GM23248 (cell line): ENCODE data around the gene SHISAL2B. TPM values are rescaled to one million over a fixed set of nuclear protein-coding genes. Genes with fewer than 3 reads are reported as not detected.

Source experiments
- DNase-seq: peaks from one replicate; pipeline ENCODE4 v3.0.0-alpha.2; 2015
- H2AFZ ChIP-seq: fragments of 200-600 bp; sonication (generic); 2 replicates; pipeline ENCODE4 v1.6.1; 2016; ENCODE audit warnings: antibody characterized with exemption
- H3F3A ChIP-seq: fragments of 200-600 bp; sonication (generic); 2 replicates; pipeline ENCODE4 v1.6.1; 2016; ENCODE audit warnings: mild to moderate bottlenecking, antibody characterized with exemption, mixed run types; ENCODE audit not compliant: insufficient read depth
- H3K27ac ChIP-seq: fragments of 200-600 bp; sonication (generic); 2 replicates; pipeline ENCODE4 v1.5.1; 2016; ENCODE audit warnings: mild to moderate bottlenecking
- H3K27me3 ChIP-seq: fragments of 200-600 bp; sonication (generic); replicated peaks from 2 replicates; pipeline ENCODE4 v1.6.1; 2016; ENCODE audit warnings: mild to moderate bottlenecking; ENCODE audit not compliant: insufficient read depth
- H3K36me3 ChIP-seq: fragments of 200-600 bp; sonication (generic); 2 replicates; pipeline ENCODE4 v1.6.1; 2016; ENCODE audit warnings: low read depth, mild to moderate bottlenecking
- H3K4me1 ChIP-seq: fragments of 200-600 bp; sonication (generic); 2 replicates; pipeline ENCODE4 v1.6.1; 2016; ENCODE audit warnings: mild to moderate bottlenecking; ENCODE audit not compliant: insufficient read depth
- H3K4me2 ChIP-seq: fragments of 200-600 bp; sonication (generic); one replicate; pipeline ENCODE4 v1.6.1; 2016; ENCODE audit warnings: mild to moderate bottlenecking; ENCODE audit not compliant: unreplicated experiment
- H3K4me3 ChIP-seq: fragments of 200-600 bp; sonication (generic); 2 replicates; pipeline ENCODE4 v1.5.1; 2016; ENCODE audit warnings: mild to moderate bottlenecking
- H3K79me2 ChIP-seq: fragments of 200-600 bp; sonication (generic); 2 replicates; pipeline ENCODE4 v1.6.1; 2016; ENCODE audit warnings: mild to moderate bottlenecking; ENCODE audit not compliant: insufficient read depth
- H3K9ac ChIP-seq: fragments of 200-600 bp; sonication (generic); 2 replicates; pipeline ENCODE4 v1.6.1; 2016; ENCODE audit warnings: mild to moderate bottlenecking
- H3K9me2 ChIP-seq: fragments of 200-600 bp; sonication (generic); 2 replicates; pipeline ENCODE4 v1.6.1; 2016; ENCODE audit warnings: mixed run types, mild to moderate bottlenecking, moderate library complexity; ENCODE audit not compliant: insufficient read depth
- H3K9me3 ChIP-seq: fragments of 200-600 bp; sonication (generic); one replicate; pipeline ENCODE4 v1.6.1; 2017; ENCODE audit warnings: low read depth
- H4K20me1 ChIP-seq: fragments of 200-600 bp; sonication (generic); 2 replicates; pipeline ENCODE4 v1.6.0; 2016; ENCODE audit not compliant: insufficient read depth
- EZH2 ChIP-seq: fragments of 200-600 bp; sonication (generic); IDR thresholded peaks from 2 replicates; pipeline ENCODE4 v1.6.1; 2018; ENCODE audit warnings: antibody characterized with exemption, mild to moderate bottlenecking; ENCODE audit not compliant: insufficient read depth, poor library complexity, severe bottlenecking
- EZH2phosphoT487 ChIP-seq: fragments of 200-600 bp; sonication (generic); IDR thresholded peaks from 2 replicates; pipeline ENCODE4 v1.6.1; 2018; ENCODE audit warnings: antibody characterized with exemption, moderate library complexity, mild to moderate bottlenecking, low read depth; ENCODE audit not compliant: insufficient read depth
- WGBS, 2 experiments: methylation state at CpG; one replicate each; pipeline ENCODE4 v1.1.6; 2015 to 2017; ENCODE audit warnings: low lambda C conversion rate in 2 of 2, low coverage in 1 of 2; ENCODE audit errors: missing lambda C conversion rate in 2 of 2; 5-methylcytosine and 5-hydroxymethylcytosine counted together
- in situ Hi-C: fragments of 300-500 bp; cut with MboI; formaldehyde crosslinking; loops from 2 replicates; pipeline ENCODE4 v1.15.0; 2020
- polyA plus RNA-seq: library from polyadenylated mRNA; unstranded; fragments of >200 nt; fragmentation: Nextera tagmentation; extraction: Ambion mirVana; gene quantifications from 2 replicates; pipeline ENCODE4 v1.2.1, GENCODE V29; 2016
- total RNA-seq: library from RNA; depleted of rRNA; stranded (reverse); fragments of >200 nt; shearing (Covaris generic); gene quantifications from 2 replicates; pipeline ENCODE4 v1.2.3, GENCODE V29; 2014

The SHISAL2B gene
- total and polyA plus RNA-seq, 2 experiments from 2014 or later: not detected

DNA sequence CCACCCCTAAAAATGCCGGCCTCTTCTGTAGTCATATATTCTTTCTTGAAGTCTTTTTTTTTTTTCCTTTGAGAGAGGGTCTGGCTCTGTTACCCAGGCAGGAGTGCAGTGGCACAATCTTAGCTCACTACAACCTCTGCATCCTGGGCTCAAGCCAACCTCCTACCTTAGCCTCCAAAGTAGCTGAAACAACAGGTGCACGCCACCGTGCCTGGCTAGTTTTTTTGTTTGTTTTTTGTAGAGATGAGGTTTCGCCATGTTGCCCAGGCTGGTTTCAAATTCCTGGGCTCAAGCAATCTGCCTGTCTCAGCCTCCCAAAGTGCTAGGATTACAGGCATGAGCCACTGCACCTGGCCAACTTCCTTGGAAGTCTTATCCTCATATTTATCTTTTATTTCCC is 59.1 kb downstream of the SHISAL2B start:
- H2AFZ ChIP-seq: no peak overlapping the region
- no peaks in the 10 kb centered on the region for H4K20me1 ChIP-seq
- no peaks in the 10 kb centered on the region for H3K9me3 ChIP-seq

DNA sequence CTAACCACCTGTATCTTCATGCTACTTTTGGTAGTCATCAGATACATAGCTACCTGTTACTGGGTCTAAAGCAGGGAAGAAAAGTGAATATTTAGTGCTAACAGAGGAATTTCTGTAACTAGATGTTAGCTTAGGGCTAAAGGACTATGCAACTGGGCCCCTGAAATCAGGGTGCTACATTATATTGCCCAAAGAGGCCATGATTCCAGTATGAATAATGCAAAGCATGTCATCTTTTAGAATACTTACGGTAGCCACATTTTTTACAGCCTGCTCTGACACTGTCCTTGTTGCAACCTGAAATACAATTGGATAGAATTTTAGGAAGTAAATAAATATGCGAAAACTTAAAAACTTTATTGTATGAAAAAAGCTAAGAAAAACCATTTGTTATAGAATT is 63.8 kb downstream of the SHISAL2B start:
- in situ Hi-C loops: no loop called here
- H2AFZ ChIP-seq: no peak overlapping the region
- no peaks in the 10 kb centered on the region for H3K4me1 ChIP-seq
- no peak overlapping the region for H3K4me2 ChIP-seq
- H3K4me3 ChIP-seq: no peak overlapping the region
- H3K27ac ChIP-seq: no peak overlapping the region
- no peak for TF ChIP-seq EZH2
- H4K20me1 ChIP-seq: no peaks in the 10 kb centered on the region
- peaks cover 10% of the 10 kb centered on the region; the same call in 1 of the 2 replicates for H3K36me3 ChIP-seq
- peaks cover 81% of the 10 kb centered on the region for H3K79me2 ChIP-seq
- H3K9ac ChIP-seq: no peak overlapping the region
- no peaks in the 10 kb centered on the region for H3F3A ChIP-seq
- DNase-seq: no peak
- no peaks in the 10 kb centered on the region for H3K9me3 ChIP-seq
- no peaks in the 10 kb centered on the region for H3K27me3 ChIP-seq
- WGBS, 2 experiments: 99 to 100% methylated on average over 2 of the region's 2 CpGs
- no peaks in the 10 kb centered on the region for H3K9me2 ChIP-seq

More for the DNA sequence above, 59.1 kb downstream of the SHISAL2B start:
- Histone ChIP-seq H3K4me1 (0 out of 2 replicates have a peak, but pooled peaks cover 5% of the 10 kb centered on the region), H3K36me3 (peaks cover 10% of the 10 kb centered on the region; the same call in 1 of the 2 replicates), H3K27ac (no peak overlapping the region), H3K9me2 (no peaks in the 10 kb centered on the region), H3K4me3 (no peak overlapping the region), H3K79me2 (peaks cover 67% of the 10 kb centered on the region), H3K27me3 (no peaks in the 10 kb centered on the region), H3K9ac (no peak overlapping the region), H3K4me2 (no peak overlapping the region), H3F3A (no peaks in the 10 kb centered on the region)
- 93 to 98% methylated on average over 4 of the region's 4 CpGs for WGBS, 2 experiments
- in situ Hi-C loops: no loop called here
- no peak for DNase-seq
- no peak for TF ChIP-seq EZH2phosphoT487
- no peak for TF ChIP-seq EZH2

DNA sequence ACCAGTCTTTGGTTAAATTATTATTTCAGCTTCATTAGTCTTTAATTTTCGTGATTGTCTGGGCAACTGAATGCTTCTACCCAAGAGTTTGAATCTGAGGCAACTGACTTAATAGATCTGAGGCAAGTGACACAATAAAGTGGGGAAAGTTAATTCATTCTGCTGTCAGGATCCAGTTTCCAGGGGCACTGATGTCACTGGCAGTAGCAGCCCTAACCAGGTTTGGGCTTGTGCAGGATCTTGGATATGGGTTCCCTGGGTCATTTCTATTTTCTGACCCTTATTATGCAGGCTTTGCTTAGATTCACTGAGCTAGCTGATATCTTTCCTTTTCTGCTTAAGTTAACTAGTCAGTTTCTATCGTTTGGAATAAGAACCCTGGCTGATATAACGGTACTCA is 68.6 kb downstream of the SHISAL2B start:
- no peak overlapping the region for H3K9ac ChIP-seq
- in situ Hi-C loops: no loop called here
- WGBS, 2 experiments: 65 to 69% methylated on average over 3 of the region's 3 CpGs
- 0 out of 2 replicates have a peak, but pooled peaks cover 4% of the 10 kb centered on the region for H4K20me1 ChIP-seq
- no peak for DNase-seq
- H3K4me3 ChIP-seq: no peak overlapping the region
- TF ChIP-seq EZH2phosphoT487 (no peak), EZH2 (no peak)
- no peak overlapping the region for H3K27ac ChIP-seq
- H3K4me2 ChIP-seq: no peak overlapping the region
- no peaks in the 10 kb centered on the region for H3K9me2 ChIP-seq
- no peaks in the 10 kb centered on the region for H3F3A ChIP-seq
- no peaks in the 10 kb centered on the region for H3K9me3 ChIP-seq
- H3K79me2 ChIP-seq: peaks cover 100% of the 10 kb centered on the region
- no peak overlapping the region for H2AFZ ChIP-seq
- H3K27me3 ChIP-seq: no peaks in the 10 kb centered on the region
- no peaks in the 10 kb centered on the region for H3K4me1 ChIP-seq
- no peaks in the 10 kb centered on the region for H3K36me3 ChIP-seq

DNA sequence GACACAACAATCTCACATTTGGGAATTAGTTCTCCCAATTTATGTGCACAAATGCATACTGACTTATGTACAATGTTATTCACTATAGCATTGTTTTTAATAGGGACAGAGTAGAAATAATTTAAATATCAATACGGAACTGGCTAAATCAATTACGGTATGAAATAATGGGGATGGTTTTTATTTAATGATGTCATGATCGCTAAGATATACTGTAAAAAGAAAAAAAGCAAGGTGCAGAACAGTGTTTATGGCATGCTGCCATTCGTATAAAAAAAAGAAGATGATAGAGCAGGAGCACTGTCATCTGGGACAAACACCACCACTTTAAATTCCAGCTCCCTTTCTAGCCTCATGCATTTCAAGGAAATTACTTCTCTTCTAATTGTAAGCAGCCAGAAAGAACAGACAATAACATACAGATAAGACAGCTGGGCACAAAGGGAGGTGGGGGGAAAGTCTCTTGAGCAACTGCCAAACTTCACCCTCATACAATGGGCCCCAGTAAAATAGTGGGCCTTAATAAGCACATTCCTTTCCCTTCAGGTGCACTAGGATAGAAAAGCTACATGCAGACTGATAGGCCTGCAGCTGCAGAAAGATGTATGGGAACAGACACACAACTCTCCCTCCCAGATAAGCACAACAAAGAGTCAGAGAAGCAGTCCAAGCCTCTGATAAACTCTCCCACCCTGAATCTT is 69.8 kb downstream of the SHISAL2B start:
- no peaks in the 10 kb centered on the region for H3K4me1 ChIP-seq
- TF ChIP-seq EZH2phosphoT487: no peak
- H3K79me2 ChIP-seq: peaks cover 100% of the 10 kb centered on the region
- no peaks in the 10 kb centered on the region for H3K36me3 ChIP-seq
- no peaks in the 10 kb centered on the region for H3F3A ChIP-seq
- no peaks in the 10 kb centered on the region for H3K9me3 ChIP-seq
- H3K27ac ChIP-seq: no peak overlapping the region
- in situ Hi-C loops: no loop called here
- H3K4me2 ChIP-seq: no peak overlapping the region
- no peak for DNase-seq
- WGBS, 2 experiments: 79 to 80% methylated on average over 4 of the region's 4 CpGs
- no peak overlapping the region for H2AFZ ChIP-seq
- H3K4me3 ChIP-seq: no peak overlapping the region
- 0 out of 2 replicates have a peak, but pooled peaks cover 4% of the 10 kb centered on the region for H4K20me1 ChIP-seq
- no peaks in the 10 kb centered on the region for H3K9me2 ChIP-seq
- H3K27me3 ChIP-seq: no peaks in the 10 kb centered on the region
- H3K9ac ChIP-seq: no peak overlapping the region
